Activated CD8-positive, alpha-beta T cell treated with anti-CD3 and anti-CD28 coated beads, Interleukin-2, amount 10 ng/mL, durations not matched to agents 7 days and 5 days (primary cell): Measurements from ENCODE around the gene MT1HL1. TPM values are rescaled to one million over a fixed set of nuclear protein-coding genes. Genes with fewer than 3 reads are reported as not detected.

Experiments used
- ATAC-seq: fragments of 150-1000 bp; cut with Tn5 transposase; one replicate; pipeline ENCODE4 v1.10.0; 2021; ENCODE audit warnings: moderate library complexity
- CTCF ChIA-PET: fragments of 350-600 bp; sonication (Branson Sonifier 250); formaldehyde crosslinking; loops from one replicate; lab custom pipeline; 2021; ENCODE audit warnings: antibody characterized with exemption; lab: Charles Lee
- POLR2A ChIA-PET: fragments of 350-600 bp; sonication (Branson Sonifier 250); formaldehyde crosslinking; loops from one replicate; lab custom pipeline; 2021; ENCODE audit warnings: antibody characterized with exemption; lab: Charles Lee
- DNase-seq: peaks from one replicate; pipeline ENCODE4 v3.0.0-alpha.2; 2020
- H3K27ac Mint-ChIP-seq: one replicate; pipeline ENCODE4 v1.8.0; 2021; ENCODE audit warnings: mild to moderate bottlenecking, mixed read lengths
- H3K27me3 Mint-ChIP-seq: one replicate; pipeline ENCODE4 v1.8.0; 2021; ENCODE audit warnings: low read depth, mixed read lengths
- H3K36me3 Mint-ChIP-seq: one replicate; pipeline ENCODE4 v1.8.0; 2021; ENCODE audit warnings: low read depth, mixed read lengths
- H3K4me1 Mint-ChIP-seq: one replicate; pipeline ENCODE4 v1.8.0; 2021; ENCODE audit warnings: low read depth, mixed read lengths
- H3K4me3 Mint-ChIP-seq: one replicate; pipeline ENCODE4 v1.8.0; 2021; ENCODE audit warnings: mild to moderate bottlenecking, mixed read lengths
- H3K9me3 Mint-ChIP-seq: one replicate; pipeline ENCODE4 v1.8.0; 2022; ENCODE audit warnings: mixed read lengths; ENCODE audit not compliant: insufficient read depth
- total RNA-seq, 2 experiments: library from RNA; stranded (reverse); gene quantifications; one replicate each; pipeline ENCODE4 v1.2.3, GENCODE V29; 2021

MT1HL1 gene
- not detected for total RNA-seq

- H3K4me3 Mint-ChIP-seq = no peak within 1 kb of the TSS
- no peaks in the 10 kb centered on the region for H3K4me1 Mint-ChIP-seq
- POLR2A ChIA-PET = no interaction called here
- H3K27me3 Mint-ChIP-seq = no peaks in the 10 kb centered on the region
- no peak within 1 kb of the TSS for H3K27ac Mint-ChIP-seq
- no peak for DNase-seq
- H3K36me3 Mint-ChIP-seq = no peaks in the 10 kb centered on the region
- H3K9me3 Mint-ChIP-seq = no peaks in the 10 kb centered on the region
- no peak for ATAC-seq
- CTCF ChIA-PET = no interaction called here
Observed at GRCh38 chr1:237004116-237004515, at the start of gene MT1HL1. Gene MT1HL1, minus strand, starts transcription at chr1:237004441. Its CDS starts 69 bp downstream, at chr1:237004372.

- H3K27me3 Mint-ChIP-seq = peaks cover 8% of the 10 kb centered on the region
- no peaks in the 10 kb centered on the region for H3K9me3 Mint-ChIP-seq
- CTCF ChIA-PET = no interaction called here
- ATAC-seq (no peak), DNase-seq (no peak)
- POLR2A ChIA-PET = no interaction called here
- no peak overlapping the region for H3K27ac Mint-ChIP-seq
- no peaks in the 10 kb centered on the region for H3K4me1 Mint-ChIP-seq
- no peak overlapping the region for H3K4me3 Mint-ChIP-seq
- H3K36me3 Mint-ChIP-seq = no peaks in the 10 kb centered on the region
Observed at GRCh38 chr1:237050915-237051314, 46.7 kb upstream of the MT1HL1 start.

DNA sequence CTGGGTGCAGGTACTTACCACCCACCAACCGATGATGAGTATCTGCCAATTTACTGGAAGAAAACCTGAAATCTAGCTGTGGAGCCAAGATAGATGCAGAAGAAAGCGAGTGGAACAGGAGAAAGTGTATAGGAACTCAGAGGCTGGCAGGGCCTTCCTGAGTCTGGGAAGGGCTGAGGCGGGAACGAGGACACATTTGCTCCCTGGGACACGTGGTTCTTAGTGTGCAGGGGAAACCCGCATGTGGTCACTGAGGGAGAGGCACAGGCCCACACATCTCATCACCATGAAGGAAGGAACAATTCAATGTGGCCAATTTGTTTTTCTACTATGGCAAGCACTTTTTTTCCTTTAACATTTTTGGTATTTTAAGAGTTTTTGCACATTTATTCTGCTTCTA lies 45.9 kb upstream of the MT1HL1 start:
- Mint-ChIP-seq H3K27me3 (peaks cover 13% of the 10 kb centered on the region), H3K27ac (no peak overlapping the region), H3K9me3 (no peaks in the 10 kb centered on the region), H3K4me3 (no peak overlapping the region), H3K36me3 (no peaks in the 10 kb centered on the region), H3K4me1 (no peaks in the 10 kb centered on the region)
- ChIA-PET CTCF (no interaction called here), POLR2A (no interaction called here)
- no peak for DNase-seq
- ATAC-seq = no peak

- Mint-ChIP-seq H3K36me3 (no peaks in the 10 kb centered on the region), H3K27me3 (peaks cover 22% of the 10 kb centered on the region), H3K4me1 (no peaks in the 10 kb centered on the region), H3K4me3 (no peak overlapping the region), H3K27ac (no peak overlapping the region), H3K9me3 (no peaks in the 10 kb centered on the region)
- ATAC-seq (no peak), DNase-seq (no peak)
- ChIA-PET CTCF (no interaction called here), POLR2A (no interaction called here)
Observed at GRCh38 chr1:237048803-237049202, 44.6 kb upstream of the MT1HL1 start.

DNA sequence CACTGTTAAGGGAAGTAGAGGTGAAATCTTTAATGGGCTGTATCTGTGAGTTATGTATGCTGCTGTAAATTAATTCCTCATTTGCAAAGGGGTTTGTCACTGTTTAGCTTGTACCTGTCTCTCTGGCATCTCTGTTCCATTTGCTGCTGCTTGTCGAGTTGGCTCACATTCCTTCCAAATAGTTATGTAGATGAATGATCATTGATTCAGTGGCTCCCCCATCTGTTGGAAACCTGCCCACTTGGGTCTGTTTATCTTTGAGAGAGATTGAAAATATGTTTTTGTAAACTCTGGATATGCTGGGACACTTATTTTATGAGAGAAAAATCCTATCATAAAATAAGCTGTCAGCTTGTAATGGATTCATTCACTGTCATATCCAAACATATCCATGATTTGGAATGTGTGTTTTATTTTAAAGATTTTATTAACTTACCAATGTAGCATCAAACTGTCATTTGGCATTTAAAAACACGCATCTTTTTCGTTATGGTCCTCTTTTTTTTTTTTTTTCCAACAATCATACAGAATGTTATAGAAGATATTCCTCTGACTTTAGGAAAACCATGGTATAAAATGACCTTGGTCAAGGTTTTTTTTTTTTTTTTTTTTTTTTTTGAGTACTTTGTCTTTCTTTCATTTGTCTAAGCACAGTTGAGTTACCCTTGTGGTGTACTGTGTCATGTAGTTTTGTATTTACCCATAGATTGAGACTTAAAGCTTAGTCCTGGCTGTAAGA lies 41.2 kb upstream of the MT1HL1 start:
- Mint-ChIP-seq H3K9me3 (no peaks in the 10 kb centered on the region), H3K4me3 (no peak overlapping the region), H3K27me3 (peaks cover 47% of the 10 kb centered on the region), H3K27ac (no peak overlapping the region), H3K4me1 (peaks cover 4% of the 10 kb centered on the region), H3K36me3 (peaks cover 4% of the 10 kb centered on the region)
- CTCF ChIA-PET = no interaction called here
- DNase-seq (no peak), ATAC-seq (no peak)
- POLR2A ChIA-PET = no interaction called here

DNA sequence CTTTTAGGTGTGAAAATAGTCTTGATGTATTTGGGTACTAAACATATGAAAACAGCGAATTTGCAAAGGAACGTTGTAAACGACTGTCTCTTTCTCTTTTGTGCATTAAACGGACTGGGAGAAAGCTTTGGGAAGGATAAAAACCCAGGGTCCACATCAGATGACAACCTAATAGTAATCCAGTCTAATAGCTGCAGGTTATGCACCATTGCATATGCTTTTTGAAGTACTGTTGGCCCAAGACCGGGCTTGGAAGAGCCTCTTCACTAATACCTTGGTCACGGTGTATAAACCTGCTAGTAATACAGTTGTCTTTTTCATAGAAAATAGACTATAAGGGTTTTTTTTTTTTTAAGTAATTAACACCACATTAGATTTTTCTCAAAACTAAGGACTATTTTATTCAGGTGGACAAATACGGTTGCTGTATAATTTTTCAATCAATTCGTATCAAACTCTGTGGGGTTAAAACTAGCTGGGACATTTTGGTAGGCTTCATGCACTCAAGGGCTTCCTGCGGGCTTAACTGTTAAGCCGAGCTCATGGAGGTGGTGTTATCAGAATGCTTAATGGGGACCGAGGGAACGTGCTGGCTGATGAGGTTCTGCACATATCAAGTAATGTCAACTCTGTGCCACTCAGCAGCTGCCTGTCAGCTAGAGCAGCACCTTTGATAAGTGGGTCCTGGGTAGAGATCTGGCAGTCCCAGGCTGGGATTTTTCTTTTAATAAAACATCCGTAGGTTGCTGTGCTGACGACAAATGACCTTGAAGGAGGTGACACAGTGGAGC lies 39.8 kb upstream of the MT1HL1 start:
- ChIA-PET CTCF (no interaction called here), POLR2A (no interaction called here)
- no peak overlapping the region for H3K4me3 Mint-ChIP-seq

GRCh38 chr1:237042892-237043576 lies 38.8 kb upstream of the MT1HL1 start:
- Mint-ChIP-seq H3K27me3 (peaks cover 46% of the 10 kb centered on the region), H3K4me3 (no peak overlapping the region), H3K36me3 (peaks cover 4% of the 10 kb centered on the region), H3K27ac (peak overlapping the region; percentile 48), H3K4me1 (peaks cover 4% of the 10 kb centered on the region), H3K9me3 (no peaks in the 10 kb centered on the region)
- ATAC-seq (no peak), DNase-seq (no peak)
- ChIA-PET POLR2A (no interaction called here), CTCF (no interaction called here)

More for the DNA sequence above, 39.8 kb upstream of the MT1HL1 start:
- DNase-seq = no peak
- no peak overlapping the region for H3K27ac Mint-ChIP-seq
- peaks cover 4% of the 10 kb centered on the region for H3K4me1 Mint-ChIP-seq
- peaks cover 4% of the 10 kb centered on the region for H3K36me3 Mint-ChIP-seq
- ATAC-seq = no peak
- peaks cover 46% of the 10 kb centered on the region for H3K27me3 Mint-ChIP-seq
- H3K9me3 Mint-ChIP-seq = no peaks in the 10 kb centered on the region

DNA sequence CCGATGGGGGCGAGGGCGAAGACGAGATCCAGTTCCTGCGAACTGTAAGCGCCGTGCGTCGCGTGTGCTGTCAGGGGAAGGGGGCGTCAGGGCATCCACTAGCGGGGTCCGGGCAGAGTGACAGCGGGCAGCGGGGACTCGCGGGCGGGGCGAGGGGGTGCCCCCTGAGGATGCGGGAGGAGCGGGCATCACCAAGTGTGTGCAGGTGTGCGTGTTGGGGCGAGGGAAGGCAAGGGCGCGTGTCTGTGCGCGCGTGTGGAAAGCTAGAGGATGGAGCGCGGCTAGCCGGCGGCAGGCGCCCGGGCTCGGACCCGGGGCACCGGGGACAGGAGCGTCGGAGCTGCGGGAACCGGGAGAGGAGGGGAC lies 38.3 kb upstream of the MT1HL1 start:
- H3K36me3 Mint-ChIP-seq = peaks cover 4% of the 10 kb centered on the region
- peaks cover 46% of the 10 kb centered on the region for H3K27me3 Mint-ChIP-seq
- ChIA-PET POLR2A (no interaction called here), CTCF (no interaction called here)
- H3K4me1 Mint-ChIP-seq = peaks cover 4% of the 10 kb centered on the region
- no peak for ATAC-seq
- no peaks in the 10 kb centered on the region for H3K9me3 Mint-ChIP-seq
- H3K27ac Mint-ChIP-seq = peak overlapping the region; percentile 37
- no peak for DNase-seq
- no peak overlapping the region for H3K4me3 Mint-ChIP-seq

GRCh38 chr1:237041795-237042525 lies 37.7 kb upstream of the MT1HL1 start, which contains the start of gene RYR2:
Gene RYR2, plus strand, starts transcription at chr1:237042184. Its CDS starts 338 bp downstream, at chr1:237042522.
- H3K27me3 Mint-ChIP-seq = peaks cover 46% of the 10 kb centered on the region
- no peak for DNase-seq
- no peaks in the 10 kb centered on the region for H3K9me3 Mint-ChIP-seq
- peaks cover 4% of the 10 kb centered on the region for H3K36me3 Mint-ChIP-seq
- peak within 1 kb of the TSS; percentile 44 for H3K4me3 Mint-ChIP-seq
- H3K27ac Mint-ChIP-seq = peak within 1 kb of the TSS; percentile 37
- ChIA-PET CTCF (no interaction called here), POLR2A (no interaction called here)
- peak; percentile 33 for ATAC-seq
- H3K4me1 Mint-ChIP-seq = peaks cover 4% of the 10 kb centered on the region

DNA sequence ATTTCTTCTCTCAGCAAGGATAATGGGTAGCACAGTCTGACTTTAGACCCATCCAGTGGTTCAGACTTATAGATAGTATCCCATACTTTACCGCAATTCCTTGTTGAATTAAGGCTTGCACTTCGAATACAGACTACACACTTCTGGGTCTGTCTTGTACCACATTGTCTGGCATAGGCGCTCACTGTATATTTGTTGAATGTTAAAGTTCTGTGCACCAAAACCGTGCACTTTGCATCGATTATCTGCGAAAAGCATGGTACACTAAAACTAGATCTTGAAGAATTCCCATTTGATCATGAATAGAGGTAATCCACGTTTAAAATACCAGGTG lies 37.2 kb upstream of the MT1HL1 start:
- Mint-ChIP-seq H3K4me3 (peak overlapping the region; percentile 44), H3K27ac (no peak overlapping the region), H3K9me3 (no peaks in the 10 kb centered on the region), H3K4me1 (peaks cover 4% of the 10 kb centered on the region), H3K36me3 (peaks cover 4% of the 10 kb centered on the region), H3K27me3 (peaks cover 46% of the 10 kb centered on the region)
- no peak for ATAC-seq
- DNase-seq = no peak
- CTCF ChIA-PET = no interaction called here
- POLR2A ChIA-PET = no interaction called here

- H3K4me3 Mint-ChIP-seq = no peak overlapping the region
- H3K27me3 Mint-ChIP-seq = peaks cover 41% of the 10 kb centered on the region
- no peak for ATAC-seq
- peaks cover 4% of the 10 kb centered on the region for H3K4me1 Mint-ChIP-seq
- peaks cover 4% of the 10 kb centered on the region for H3K36me3 Mint-ChIP-seq
- ChIA-PET CTCF (no interaction called here), POLR2A (no interaction called here)
- DNase-seq = no peak
- no peak overlapping the region for H3K27ac Mint-ChIP-seq
- H3K9me3 Mint-ChIP-seq = no peaks in the 10 kb centered on the region
Observed at GRCh38 chr1:237040823-237041222, 36.6 kb upstream of the MT1HL1 start.
